Measurements from ENCODE around the gene ESR2.

The ESR2 gene

GRCh38 chr14:64117671-64118402 is 176.3 kb downstream of the ESR2 start:
- Histone ChIP-seq H3K36me3 (peaks cover 6% of the 10 kb centered on the region), H3K9me3 (no peaks in the 10 kb centered on the region), H3K27me3 (no peaks in the 10 kb centered on the region), H3K4me3 (ENCODE audit: low read depth, low read length) (no peak overlapping the region), H3K4me1 (no peaks in the 10 kb centered on the region)
- no peak for DNase-seq
- TF ChIP-seq CTCF (IDR thresholded peaks at IDR 0.05; ENCODE audit: low read depth, low read length): no peak

- Histone ChIP-seq H3K27me3 (no peaks in the 10 kb centered on the region), H3K4me1 (no peaks in the 10 kb centered on the region), H3K4me3 (ENCODE audit: low read depth, low read length) (no peak overlapping the region), H3K9me3 (no peaks in the 10 kb centered on the region), H3K36me3 (no peaks in the 10 kb centered on the region)
- DNase-seq: no peak
- TF ChIP-seq CTCF (IDR thresholded peaks at IDR 0.05; ENCODE audit: low read depth, low read length): no peak
Measured at GRCh38 chr14:64115401-64115800, 178.8 kb downstream of the ESR2 start.

GRCh38 chr14:64114796-64115195 is 179.4 kb downstream of the ESR2 start:
- no peak for TF ChIP-seq CTCF (IDR thresholded peaks at IDR 0.05; ENCODE audit: low read depth, low read length)
- Histone ChIP-seq H3K36me3 (no peaks in the 10 kb centered on the region; the same call in 1 of the 2 replicates), H3K27me3 (no peaks in the 10 kb centered on the region), H3K9me3 (no peaks in the 10 kb centered on the region), H3K4me1 (no peaks in the 10 kb centered on the region), H3K4me3 (ENCODE audit: low read depth, low read length) (no peak overlapping the region)
- no peak for DNase-seq

- TF ChIP-seq CTCF (IDR thresholded peaks at IDR 0.05; ENCODE audit: low read depth, low read length): no peak
- H3K27me3 ChIP-seq: no peaks in the 10 kb centered on the region
- H3K4me3 ChIP-seq (ENCODE audit: low read depth, low read length): no peak overlapping the region
- H3K4me1 ChIP-seq: no peaks in the 10 kb centered on the region
- DNase-seq: no peak
- H3K36me3 ChIP-seq: no peaks in the 10 kb centered on the region; the same call in 1 of the 2 replicates
- no peaks in the 10 kb centered on the region for H3K9me3 ChIP-seq
Measured at GRCh38 chr14:64114166-64114565, 180.0 kb downstream of the ESR2 start.

- Histone ChIP-seq H3K4me3 (ENCODE audit: low read depth, low read length) (no peak overlapping the region), H3K4me1 (no peaks in the 10 kb centered on the region), H3K27me3 (no peaks in the 10 kb centered on the region), H3K9me3 (no peaks in the 10 kb centered on the region), H3K36me3 (no peaks in the 10 kb centered on the region; the same call in 1 of the 2 replicates)
- TF ChIP-seq CTCF (IDR thresholded peaks at IDR 0.05; ENCODE audit: low read depth, low read length): no peak
- no peak for DNase-seq
Measured at GRCh38 chr14:64112867-64113678, 181.1 kb downstream of the ESR2 start.

GRCh38 chr14:64110802-64111201 is 183.4 kb downstream of the ESR2 start:
- DNase-seq: no peak
- no peaks in the 10 kb centered on the region for H3K27me3 ChIP-seq

More at GRCh38 chr14:64110802-64111201, 183.4 kb downstream of the ESR2 start:
- no peaks in the 10 kb centered on the region for H3K9me3 ChIP-seq
- no peak overlapping the region for H3K4me3 ChIP-seq (ENCODE audit: low read depth, low read length)
- no peaks in the 10 kb centered on the region; the same call in 1 of the 2 replicates for H3K36me3 ChIP-seq
- TF ChIP-seq CTCF (IDR thresholded peaks at IDR 0.05; ENCODE audit: low read depth, low read length): no peak
- no peaks in the 10 kb centered on the region for H3K4me1 ChIP-seq

Data from BE2C (cell line).